B cell (primary cell): ENCODE data around the gene SCFD2. TPM values are rescaled to one million over a fixed set of nuclear protein-coding genes. Genes with fewer than 3 reads are reported as not detected.

Source experiments
- ATAC-seq: fragments of 200-7000 bp; cut with Tn5 transposase; one replicate; pipeline ENCODE4 v1.10.0; 2021; ENCODE audit warnings: low read depth, mild to moderate bottlenecking, moderate number of reproducible peaks, moderate library complexity
- CTCF ChIA-PET: fragments of 350-600 bp; sonication (Branson Sonifier 250); formaldehyde crosslinking; loops from one replicate; lab custom pipeline; 2021; ENCODE audit warnings: antibody characterized with exemption, inconsistent platforms; lab: Charles Lee
- POLR2A ChIA-PET: fragments of 350-600 bp; sonication (Branson Sonifier 250); formaldehyde crosslinking; loops from one replicate; lab custom pipeline; 2021; ENCODE audit warnings: antibody characterized with exemption; lab: Charles Lee
- DNase-seq: peaks from one replicate; pipeline ENCODE4 v3.0.0; 2013
- H2AFZ ChIP-seq: 2 replicates; pipeline ENCODE4 v1.6.1; 2012; ENCODE audit warnings: mild to moderate bottlenecking, low read depth, low read length; ENCODE audit not compliant: insufficient read depth, poor library complexity, severe bottlenecking
- H3K27ac ChIP-seq, 2 donors: 1 replicate in 1 of 2; 2 replicates in 1 of 2; pipeline ENCODE4 v1.5.1; 2012 to 2013; ENCODE audit warnings: low read length in 2 of 2, mild to moderate bottlenecking in 2 of 2, moderate library complexity in 1 of 2
- H3K27me3 ChIP-seq, 4 experiments: fragments of 200-600 bp in 1 of 4; sonication (generic) in 1 of 4; replicated peaks in 1 of 4; 1 replicate in 2 of 4; 2 replicates in 2 of 4; pipeline versions ENCODE4 v1.6.1 to v1.7.0; 2013 to 2016; ENCODE audit warnings: low read length in 3 of 4, mild to moderate bottlenecking in 2 of 4, mixed read lengths in 1 of 4, moderate library complexity in 1 of 4; ENCODE audit not compliant: insufficient read depth in 4 of 4, control insufficient read depth in 3 of 4; ENCODE audit errors: control extremely low read depth in 1 of 4
- H3K36me3 ChIP-seq, 2 experiments: replicated peaks in 1 of 2; 1 replicate in 1 of 2; 2 replicates in 1 of 2; pipeline versions ENCODE4 v1.6.1 to v1.7.1; 2013; ENCODE audit warnings: low read length in 1 of 2; ENCODE audit not compliant: insufficient read depth in 2 of 2, control insufficient read depth in 1 of 2; ENCODE audit errors: control extremely low read depth in 1 of 2, extremely low read depth in 1 of 2
- H3K4me1 ChIP-seq, 2 donors: fragments of 200-600 bp in 1 of 2; sonication (generic) in 1 of 2; 1 replicate in 1 of 2; 2 replicates in 1 of 2; pipeline versions ENCODE4 v1.5.1 to v1.6.1; 2013 to 2017; ENCODE audit warnings: low read length in 2 of 2; ENCODE audit not compliant: control insufficient read depth in 2 of 2, insufficient read depth in 2 of 2
- H3K4me2 ChIP-seq: replicated peaks from 2 replicates; pipeline ENCODE3; 2012; ENCODE audit warnings: mild to moderate bottlenecking, low read depth, low read length; ENCODE audit not compliant: poor library complexity, severe bottlenecking
- H3K4me3 ChIP-seq, 5 experiments: fragments of 200-600 bp in 1 of 5; sonication (generic) in 1 of 5; 1 replicate in 3 of 5; 2 replicates in 2 of 5; pipeline versions ENCODE4 v1.5.1 to v1.7.0; 2011 to 2016; ENCODE audit warnings: low read length in 4 of 5, mild to moderate bottlenecking in 4 of 5, low read depth in 2 of 5, control low read depth in 1 of 5, moderate library complexity in 1 of 5; ENCODE audit not compliant: insufficient read depth in 1 of 5; ENCODE audit errors: control extremely low read depth in 1 of 5, extremely low read depth in 1 of 5
- H3K79me2 ChIP-seq: fragments of 200-600 bp; sonication (generic); one replicate; pipeline ENCODE4 v1.6.0; 2016; ENCODE audit warnings: low read length; ENCODE audit not compliant: control insufficient read depth, insufficient read depth
- H3K9ac ChIP-seq: fragments of 200-600 bp; sonication (generic); 2 replicates; pipeline ENCODE4 v1.6.1; 2017; ENCODE audit warnings: mild to moderate bottlenecking, low read length, moderate library complexity
- H3K9me3 ChIP-seq, 3 donors: one replicate each; pipeline versions ENCODE4 v1.6.1 to v1.7.1; 2013; ENCODE audit warnings: low read length in 2 of 3; ENCODE audit not compliant: control insufficient read depth in 2 of 3, insufficient read depth in 1 of 3; ENCODE audit errors: control extremely low read depth in 1 of 3
- H4K20me1 ChIP-seq: 2 replicates; pipeline ENCODE4 v1.6.0; 2012; ENCODE audit warnings: mild to moderate bottlenecking, low read length; ENCODE audit not compliant: insufficient read depth, control insufficient read depth, poor library complexity, severe bottlenecking
- H3K27ac Mint-ChIP-seq: one replicate; pipeline ENCODE4 v1.8.0; 2021; ENCODE audit warnings: mixed read lengths
- H3K27me3 Mint-ChIP-seq: one replicate; pipeline ENCODE4 v1.8.0; 2021; ENCODE audit warnings: mixed read lengths
- H3K4me1 Mint-ChIP-seq: one replicate; pipeline ENCODE4 v1.8.0; 2021; ENCODE audit warnings: mixed read lengths
- H3K4me3 Mint-ChIP-seq: one replicate; pipeline ENCODE4 v1.8.0; 2021; ENCODE audit warnings: mixed read lengths
- H3K9me3 Mint-ChIP-seq: one replicate; pipeline ENCODE4 v1.8.0; 2022; ENCODE audit warnings: mixed read lengths; ENCODE audit not compliant: insufficient read depth
- CTCF ChIP-seq: fragments of 200-600 bp; IDR thresholded peaks from one replicate; pipeline ENCODE4 v1.8.0; 2022; ENCODE audit warnings: antibody characterized with exemption, mild to moderate bottlenecking
- EZH2 ChIP-seq: IDR thresholded peaks from 2 replicates; pipeline ENCODE4 v1.6.1; 2012; ENCODE audit warnings: borderline replicate concordance, low read depth, mild to moderate bottlenecking, moderate library complexity, low read length; ENCODE audit not compliant: insufficient read depth, poor library complexity, severe bottlenecking
- WGBS: methylation state at CpG from one replicate; pipeline ENCODE4 v1.1.5; 2013; ENCODE audit warnings: missing lambda C conversion rate; ENCODE audit not compliant: insufficient coverage; 5-methylcytosine and 5-hydroxymethylcytosine counted together
- intact Hi-C: fragments of 100-400 bp; cut with micrococcal nuclease; formaldehyde crosslinking; loops from one replicate; pipeline ENCODE4 v1.10.0; 2022
- polyA plus RNA-seq: library from polyadenylated mRNA; depleted of rRNA; stranded (reverse); fragments of >200 nt; gene quantifications from 2 replicates; pipeline ENCODE4 v1.2.3, GENCODE V29; 2012
- total RNA-seq, 2 donors: library from RNA; stranded (reverse); fragments of 120-200 nt in 1 of 2; gene quantifications; 1 replicate in 1 of 2; 2 replicates in 1 of 2; pipeline versions ENCODE4 v1.2.3 to v1.2.4, GENCODE V29; 2013 to 2022

Gene SCFD2
- total and polyA plus RNA-seq, 2 donors (not counting 1 experiment from before 2014, with no cell fraction given): 12.8 to 20.4 TPM

GRCh38 chr4:52894443-52894842 is 471.4 kb downstream of the SCFD2 start:
- Histone ChIP-seq H3K36me3 (no peaks in the 10 kb centered on the region), H3K4me3 (no peak overlapping the region), H3K79me2 (no peaks in the 10 kb centered on the region), H3K9ac (no peak overlapping the region), H3K27me3 (no peaks in the 10 kb centered on the region), H4K20me1 (no peaks in the 10 kb centered on the region), H3K4me1 (no peaks in the 10 kb centered on the region), H3K27ac (no peak overlapping the region), H2AFZ (no peak overlapping the region), H3K9me3 (no peaks in the 10 kb centered on the region), H3K4me2 (no peak overlapping the region)
- H3K9me3 Mint-ChIP-seq: peaks cover 4% of the 10 kb centered on the region
- no peak overlapping the region for H3K4me3 Mint-ChIP-seq
- DNase-seq: no peak
- WGBS: no CpG with 5 or more reads among the region's 1 CpG
- intact Hi-C loops: no loop called here
- ChIA-PET CTCF (no interaction called here), POLR2A (no interaction called here)
- H3K27me3 Mint-ChIP-seq: no peaks in the 10 kb centered on the region
- no peak overlapping the region for H3K27ac Mint-ChIP-seq
- no peak for TF ChIP-seq CTCF
- TF ChIP-seq EZH2: no peak
- H3K4me1 Mint-ChIP-seq: no peaks in the 10 kb centered on the region
- ATAC-seq: no peak

DNA sequence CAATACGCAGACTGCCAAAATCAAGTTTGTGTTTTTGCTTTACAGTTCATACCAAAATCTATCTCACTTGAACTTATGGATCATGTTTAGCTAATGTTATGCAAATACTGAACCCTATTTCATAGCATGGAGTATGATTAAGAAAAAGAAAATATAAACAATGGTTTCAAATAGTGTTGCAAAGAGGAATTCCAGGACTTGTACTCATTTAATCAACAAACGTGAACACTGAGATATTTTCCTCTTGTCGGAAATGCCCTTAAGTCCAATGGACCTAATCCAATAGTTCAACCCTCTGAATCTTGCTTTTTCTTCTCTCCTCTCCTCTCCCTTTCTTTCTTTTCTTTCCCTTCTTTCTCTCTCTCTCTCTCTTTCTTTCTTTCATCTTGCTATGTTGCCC is 473.0 kb downstream of the SCFD2 start:
- no peak for TF ChIP-seq EZH2
- no peak for TF ChIP-seq CTCF
- 95% methylated on average over 2 of the region's 3 CpGs for WGBS
- CTCF ChIA-PET: interaction anchor here (0.7 kb wide), 1 partner anchor 18 kb away, joined by 3 read pairs; no protein-coding TSS in a partner anchor

More for the DNA sequence above, 473.0 kb downstream of the SCFD2 start:
- no peak overlapping the region for H3K4me2 ChIP-seq
- Mint-ChIP-seq H3K27me3 (no peaks in the 10 kb centered on the region), H3K4me3 (no peak overlapping the region), H3K27ac (no peak overlapping the region), H3K4me1 (no peaks in the 10 kb centered on the region), H3K9me3 (peaks cover 3% of the 10 kb centered on the region)
- ATAC-seq (no peak), DNase-seq (no peak)
- H3K4me3 ChIP-seq: no peak overlapping the region
- H3K27me3 ChIP-seq: no peaks in the 10 kb centered on the region
- no peak overlapping the region for H2AFZ ChIP-seq
- no peaks in the 10 kb centered on the region for H4K20me1 ChIP-seq
- no peak overlapping the region for H3K27ac ChIP-seq
- no peaks in the 10 kb centered on the region for H3K4me1 ChIP-seq
- no peaks in the 10 kb centered on the region for H3K36me3 ChIP-seq
- H3K79me2 ChIP-seq: no peaks in the 10 kb centered on the region
- POLR2A ChIA-PET: no interaction called here
- intact Hi-C loops: no loop called here
- no peak overlapping the region for H3K9ac ChIP-seq
- no peaks in the 10 kb centered on the region for H3K9me3 ChIP-seq
